HepG2 (cell line): Measurements from ENCODE around the gene IPO5. TPM values are rescaled to one million over a fixed set of nuclear protein-coding genes. Genes with fewer than 3 reads are reported as not detected.
A peak's percentile ranks its signal among the peaks of the same experiment; 100 is the strongest.

Source experiments
- AGO2 ChIP-seq: fragments of 200-400 bp; formaldehyde crosslinking; optimal IDR thresholded peaks from 2 replicates; pipeline ENCODE3; 2017; ENCODE audit warnings: mild to moderate bottlenecking, low read depth, low read length, moderate library complexity
- AKAP8 ChIP-seq: sonication (generic); formaldehyde crosslinking; IDR thresholded peaks from 2 replicates; pipeline ENCODE4 v1.5.1; 2020; ENCODE audit warnings: mild to moderate bottlenecking, missing genetic modification reagents
- BRCA1 ChIP-seq: sonication (generic); formaldehyde crosslinking; IDR thresholded peaks from 2 replicates; pipeline ENCODE4 v1.4.0; 2020; ENCODE audit warnings: missing genetic modification reagents
- FOSL1 ChIP-seq: sonication (generic); formaldehyde crosslinking; IDR thresholded peaks from 2 replicates; pipeline ENCODE4 v1.9.0; 2021; ENCODE audit warnings: missing genetic modification reagents, borderline replicate concordance
- HMG20A ChIP-seq: IDR thresholded peaks from 2 replicates; pipeline ENCODE4 v1.6.1; 2016; ENCODE audit warnings: borderline replicate concordance
- HOXA9 ChIP-seq: sonication (generic); formaldehyde crosslinking; IDR thresholded peaks from 2 replicates; pipeline ENCODE4 v1.8.1; 2022; ENCODE audit warnings: missing genetic modification reagents, mild to moderate bottlenecking, moderate library complexity, borderline replicate concordance
- MYNN ChIP-seq: sonication (generic); formaldehyde crosslinking; IDR thresholded peaks from 2 replicates; pipeline ENCODE4 v1.4.0; 2020; ENCODE audit warnings: mild to moderate bottlenecking, low read depth, missing genetic modification reagents
- RBAK ChIP-seq: sonication (generic); formaldehyde crosslinking; IDR thresholded peaks from 2 replicates; pipeline ENCODE4 v1.5.1; 2020; ENCODE audit warnings: mild to moderate bottlenecking, missing genetic modification reagents
- RXRB ChIP-seq: IDR thresholded peaks from 2 replicates; pipeline ENCODE4 v1.6.1; 2016; ENCODE audit warnings: borderline replicate concordance, missing genetic modification reagents, missing compliant biosample characterization
- SIN3A ChIP-seq: IDR thresholded peaks from 2 replicates; pipeline ENCODE4 v1.6.1; 2011; ENCODE audit warnings: low read depth, mild to moderate bottlenecking, control low read depth, low read length, borderline replicate concordance
- ZC3H13 ChIP-seq: sonication (generic); formaldehyde crosslinking; IDR thresholded peaks from 2 replicates; pipeline ENCODE4 v1.8.1; 2023; ENCODE audit warnings: mild to moderate bottlenecking, missing genetic modification reagents, moderate library complexity
- ZNF12 ChIP-seq: sonication (generic); formaldehyde crosslinking; IDR thresholded peaks from 2 replicates; pipeline ENCODE4 v1.5.0; 2020; ENCODE audit warnings: missing genetic modification reagents
- ZNF546 ChIP-seq: sonication (generic); formaldehyde crosslinking; conservative IDR thresholded peaks from 2 replicates; pipeline ENCODE4 v1.8.1; 2023; ENCODE audit warnings: mild to moderate bottlenecking, missing genetic modification reagents
- polyA plus RNA-seq, 8 experiments: library from polyadenylated mRNA; depleted of rRNA in 3 of 8; stranded (reverse) in 7 of 8; unstranded in 1 of 8; fragments of >200 nt; fragmentation: Illumina TruSeq in 4 of 8; extraction: Trizol in 4 of 8; gene quantifications; 2 replicates each; pipeline versions ENCODE4 v1.2.1 to v1.2.3, GENCODE V29; 2011 to 2016; ENCODE audit warnings: low read depth in 4 of 8, missing spikeins in 1 of 8, mixed read lengths in 1 of 8; ENCODE audit not compliant: insufficient read depth in 1 of 8
- total RNA-seq, 5 experiments: library from RNA; depleted of rRNA; stranded (reverse); fragments of >200 nt; fragmentation: Illumina TruSeq; extraction: Trizol; gene quantifications; 2 replicates each; pipeline ENCODE4 v1.2.3, GENCODE V29; 2016; ENCODE audit warnings: low read depth in 1 of 5
- TF ChIP-seq, protein P1 (sequence below): sonication (generic); formaldehyde crosslinking; IDR thresholded peaks from 2 replicates; pipeline ENCODE4 v1.4.0; 2020; ENCODE audit warnings: mild to moderate bottlenecking, missing genetic modification reagents, borderline replicate concordance
- TF ChIP-seq, protein P2 (sequence below): sonication (generic); formaldehyde crosslinking; IDR thresholded peaks from 2 replicates; pipeline ENCODE4 v1.4.0; 2020; ENCODE audit warnings: missing genetic modification reagents, borderline replicate concordance
- TF ChIP-seq, protein P3 (sequence below): IDR thresholded peaks from 2 replicates; pipeline ENCODE4 v1.6.1; 2016; ENCODE audit warnings: low read depth, missing genetic modification reagents, missing compliant biosample characterization

Gene IPO5
- total and polyA plus RNA-seq, 2 of the 13 experiments (the other 11 are each of a cell fraction or from before 2014, with no cell fraction given): 155 to 242 TPM

DNA sequence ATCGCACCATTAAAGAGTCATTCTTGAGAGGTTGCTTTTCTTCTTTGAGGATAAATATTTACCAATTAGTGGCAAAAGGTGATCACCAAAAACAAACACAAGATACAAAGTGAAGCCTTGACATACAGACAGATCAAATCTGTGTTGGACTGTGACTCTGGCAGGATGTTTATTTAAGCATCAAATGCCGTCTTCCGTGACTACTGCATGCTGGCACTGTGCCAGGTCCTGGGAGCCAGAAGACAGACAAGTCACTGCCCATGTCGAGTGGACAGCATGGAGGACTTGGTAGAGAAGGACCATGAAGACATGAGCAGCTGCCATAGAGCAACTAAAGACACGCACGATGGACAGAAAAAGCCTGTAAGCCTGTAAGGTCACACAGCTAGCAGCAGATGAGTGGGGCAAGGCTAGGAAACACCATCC lies 96.6 kb downstream of the IPO5 start (continued):
- TF ChIP-seq, protein P1, sequence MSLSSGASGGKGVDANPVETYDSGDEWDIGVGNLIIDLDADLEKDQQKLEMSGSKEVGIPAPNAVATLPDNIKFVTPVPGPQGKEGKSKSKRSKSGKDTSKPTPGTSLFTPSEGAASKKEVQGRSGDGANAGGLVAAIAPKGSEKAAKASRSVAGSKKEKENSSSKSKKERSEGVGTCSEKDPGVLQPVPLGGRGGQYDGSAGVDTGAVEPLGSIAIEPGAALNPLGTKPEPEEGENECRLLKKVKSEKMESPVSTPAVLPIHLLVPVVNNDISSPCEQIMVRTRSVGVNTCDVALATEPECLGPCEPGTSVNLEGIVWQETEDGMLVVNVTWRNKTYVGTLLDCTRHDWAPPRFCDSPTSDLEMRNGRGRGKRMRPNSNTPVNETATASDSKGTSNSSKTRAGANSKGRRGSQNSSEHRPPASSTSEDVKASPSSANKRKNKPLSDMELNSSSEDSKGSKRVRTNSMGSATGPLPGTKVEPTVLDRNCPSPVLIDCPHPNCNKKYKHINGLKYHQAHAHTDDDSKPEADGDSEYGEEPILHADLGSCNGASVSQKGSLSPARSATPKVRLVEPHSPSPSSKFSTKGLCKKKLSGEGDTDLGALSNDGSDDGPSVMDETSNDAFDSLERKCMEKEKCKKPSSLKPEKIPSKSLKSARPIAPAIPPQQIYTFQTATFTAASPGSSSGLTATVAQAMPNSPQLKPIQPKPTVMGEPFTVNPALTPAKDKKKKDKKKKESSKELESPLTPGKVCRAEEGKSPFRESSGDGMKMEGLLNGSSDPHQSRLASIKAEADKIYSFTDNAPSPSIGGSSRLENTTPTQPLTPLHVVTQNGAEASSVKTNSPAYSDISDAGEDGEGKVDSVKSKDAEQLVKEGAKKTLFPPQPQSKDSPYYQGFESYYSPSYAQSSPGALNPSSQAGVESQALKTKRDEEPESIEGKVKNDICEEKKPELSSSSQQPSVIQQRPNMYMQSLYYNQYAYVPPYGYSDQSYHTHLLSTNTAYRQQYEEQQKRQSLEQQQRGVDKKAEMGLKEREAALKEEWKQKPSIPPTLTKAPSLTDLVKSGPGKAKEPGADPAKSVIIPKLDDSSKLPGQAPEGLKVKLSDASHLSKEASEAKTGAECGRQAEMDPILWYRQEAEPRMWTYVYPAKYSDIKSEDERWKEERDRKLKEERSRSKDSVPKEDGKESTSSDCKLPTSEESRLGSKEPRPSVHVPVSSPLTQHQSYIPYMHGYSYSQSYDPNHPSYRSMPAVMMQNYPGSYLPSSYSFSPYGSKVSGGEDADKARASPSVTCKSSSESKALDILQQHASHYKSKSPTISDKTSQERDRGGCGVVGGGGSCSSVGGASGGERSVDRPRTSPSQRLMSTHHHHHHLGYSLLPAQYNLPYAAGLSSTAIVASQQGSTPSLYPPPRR (CRISPR knock-in tag): peak; percentile 83; the same call in 1 of the 2 replicates
- TF ChIP-seq MYNN (CRISPR knock-in tag) (no peak), FOSL1 (CRISPR knock-in tag) (no peak), ZNF12 (no peak), HMG20A (CRISPR knock-in tag) (peak; percentile 93), ZC3H13 (CRISPR knock-in tag) (no peak), AGO2 (no peak), BRCA1 (CRISPR knock-in tag) (0 out of 2 replicates have a peak, but pooled peaks have one; percentile 33), AKAP8 (CRISPR knock-in tag) (no peak), SIN3A (no peak), ZNF546 (no peak), HOXA9 (CRISPR knock-in tag) (no peak), RXRB (CRISPR knock-in tag) (peak; percentile 89), RBAK (CRISPR knock-in tag) (no peak)
- TF ChIP-seq, protein P2, sequence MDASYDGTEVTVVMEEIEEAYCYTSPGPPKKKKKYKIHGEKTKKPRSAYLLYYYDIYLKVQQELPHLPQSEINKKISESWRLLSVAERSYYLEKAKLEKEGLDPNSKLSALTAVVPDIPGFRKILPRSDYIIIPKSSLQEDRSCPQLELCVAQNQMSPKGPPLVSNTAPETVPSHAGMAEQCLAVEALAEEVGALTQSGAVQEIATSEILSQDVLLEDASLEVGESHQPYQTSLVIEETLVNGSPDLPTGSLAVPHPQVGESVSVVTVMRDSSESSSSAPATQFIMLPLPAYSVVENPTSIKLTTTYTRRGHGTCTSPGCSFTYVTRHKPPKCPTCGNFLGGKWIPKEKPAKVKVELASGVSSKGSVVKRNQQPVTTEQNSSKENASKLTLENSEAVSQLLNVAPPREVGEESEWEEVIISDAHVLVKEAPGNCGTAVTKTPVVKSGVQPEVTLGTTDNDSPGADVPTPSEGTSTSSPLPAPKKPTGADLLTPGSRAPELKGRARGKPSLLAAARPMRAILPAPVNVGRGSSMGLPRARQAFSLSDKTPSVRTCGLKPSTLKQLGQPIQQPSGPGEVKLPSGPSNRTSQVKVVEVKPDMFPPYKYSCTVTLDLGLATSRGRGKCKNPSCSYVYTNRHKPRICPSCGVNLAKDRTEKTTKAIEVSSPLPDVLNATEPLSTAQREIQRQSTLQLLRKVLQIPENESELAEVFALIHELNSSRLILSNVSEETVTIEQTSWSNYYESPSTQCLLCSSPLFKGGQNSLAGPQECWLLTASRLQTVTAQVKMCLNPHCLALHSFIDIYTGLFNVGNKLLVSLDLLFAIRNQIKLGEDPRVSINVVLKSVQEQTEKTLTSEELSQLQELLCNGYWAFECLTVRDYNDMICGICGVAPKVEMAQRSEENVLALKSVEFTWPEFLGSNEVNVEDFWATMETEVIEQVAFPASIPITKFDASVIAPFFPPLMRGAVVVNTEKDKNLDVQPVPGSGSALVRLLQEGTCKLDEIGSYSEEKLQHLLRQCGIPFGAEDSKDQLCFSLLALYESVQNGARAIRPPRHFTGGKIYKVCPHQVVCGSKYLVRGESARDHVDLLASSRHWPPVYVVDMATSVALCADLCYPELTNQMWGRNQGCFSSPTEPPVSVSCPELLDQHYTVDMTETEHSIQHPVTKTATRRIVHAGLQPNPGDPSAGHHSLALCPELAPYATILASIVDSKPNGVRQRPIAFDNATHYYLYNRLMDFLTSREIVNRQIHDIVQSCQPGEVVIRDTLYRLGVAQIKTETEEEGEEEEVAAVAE: no peak
- TF ChIP-seq, protein P3, sequence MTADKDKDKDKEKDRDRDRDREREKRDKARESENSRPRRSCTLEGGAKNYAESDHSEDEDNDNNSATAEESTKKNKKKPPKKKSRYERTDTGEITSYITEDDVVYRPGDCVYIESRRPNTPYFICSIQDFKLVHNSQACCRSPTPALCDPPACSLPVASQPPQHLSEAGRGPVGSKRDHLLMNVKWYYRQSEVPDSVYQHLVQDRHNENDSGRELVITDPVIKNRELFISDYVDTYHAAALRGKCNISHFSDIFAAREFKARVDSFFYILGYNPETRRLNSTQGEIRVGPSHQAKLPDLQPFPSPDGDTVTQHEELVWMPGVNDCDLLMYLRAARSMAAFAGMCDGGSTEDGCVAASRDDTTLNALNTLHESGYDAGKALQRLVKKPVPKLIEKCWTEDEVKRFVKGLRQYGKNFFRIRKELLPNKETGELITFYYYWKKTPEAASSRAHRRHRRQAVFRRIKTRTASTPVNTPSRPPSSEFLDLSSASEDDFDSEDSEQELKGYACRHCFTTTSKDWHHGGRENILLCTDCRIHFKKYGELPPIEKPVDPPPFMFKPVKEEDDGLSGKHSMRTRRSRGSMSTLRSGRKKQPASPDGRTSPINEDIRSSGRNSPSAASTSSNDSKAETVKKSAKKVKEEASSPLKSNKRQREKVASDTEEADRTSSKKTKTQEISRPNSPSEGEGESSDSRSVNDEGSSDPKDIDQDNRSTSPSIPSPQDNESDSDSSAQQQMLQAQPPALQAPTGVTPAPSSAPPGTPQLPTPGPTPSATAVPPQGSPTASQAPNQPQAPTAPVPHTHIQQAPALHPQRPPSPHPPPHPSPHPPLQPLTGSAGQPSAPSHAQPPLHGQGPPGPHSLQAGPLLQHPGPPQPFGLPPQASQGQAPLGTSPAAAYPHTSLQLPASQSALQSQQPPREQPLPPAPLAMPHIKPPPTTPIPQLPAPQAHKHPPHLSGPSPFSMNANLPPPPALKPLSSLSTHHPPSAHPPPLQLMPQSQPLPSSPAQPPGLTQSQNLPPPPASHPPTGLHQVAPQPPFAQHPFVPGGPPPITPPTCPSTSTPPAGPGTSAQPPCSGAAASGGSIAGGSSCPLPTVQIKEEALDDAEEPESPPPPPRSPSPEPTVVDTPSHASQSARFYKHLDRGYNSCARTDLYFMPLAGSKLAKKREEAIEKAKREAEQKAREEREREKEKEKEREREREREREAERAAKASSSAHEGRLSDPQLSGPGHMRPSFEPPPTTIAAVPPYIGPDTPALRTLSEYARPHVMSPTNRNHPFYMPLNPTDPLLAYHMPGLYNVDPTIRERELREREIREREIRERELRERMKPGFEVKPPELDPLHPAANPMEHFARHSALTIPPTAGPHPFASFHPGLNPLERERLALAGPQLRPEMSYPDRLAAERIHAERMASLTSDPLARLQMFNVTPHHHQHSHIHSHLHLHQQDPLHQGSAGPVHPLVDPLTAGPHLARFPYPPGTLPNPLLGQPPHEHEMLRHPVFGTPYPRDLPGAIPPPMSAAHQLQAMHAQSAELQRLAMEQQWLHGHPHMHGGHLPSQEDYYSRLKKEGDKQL (CRISPR knock-in tag): no peak; the same call in 1 of the 2 replicates
